Type B pancreatic cell (in vitro differentiated cells): ENCODE data around the gene ZNF532. TPM values are rescaled to one million over a fixed set of nuclear protein-coding genes. Genes with fewer than 3 reads are reported as not detected.

Experiments
- DNase-seq: peaks from one replicate; pipeline ENCODE4 v3.0.0; 2021; ENCODE audit warnings: mixed read lengths; ENCODE audit not compliant: unreplicated experiment; ENCODE audit errors: extremely low spot score
- H3K27ac Mint-ChIP-seq: 2 replicates; pipeline ENCODE4 v1.8.0; 2021; ENCODE audit warnings: mild to moderate bottlenecking, mixed read lengths
- H3K27me3 Mint-ChIP-seq: 2 replicates; pipeline ENCODE4 v1.8.0; 2021; ENCODE audit warnings: mixed read lengths
- H3K36me3 Mint-ChIP-seq: 2 replicates; pipeline ENCODE4 v1.8.0; 2021; ENCODE audit warnings: mixed read lengths
- H3K4me1 Mint-ChIP-seq: one replicate; pipeline ENCODE4 v1.8.0; 2021; ENCODE audit warnings: mixed read lengths; ENCODE audit not compliant: unreplicated experiment
- H3K4me3 Mint-ChIP-seq: 2 replicates; pipeline ENCODE4 v1.8.0; 2021; ENCODE audit warnings: mild to moderate bottlenecking, mixed read lengths
- H3K9me3 Mint-ChIP-seq: 2 replicates; pipeline ENCODE4 v1.8.0; 2021; ENCODE audit warnings: mixed read lengths
- CTCF ChIP-seq: fragments of 200-600 bp; sonication (generic); conservative IDR thresholded peaks from 2 replicates; pipeline ENCODE4 v1.5.0; 2021; ENCODE audit warnings: antibody characterized with exemption, mild to moderate bottlenecking
- total RNA-seq: library from RNA; stranded (reverse); gene quantifications from 2 replicates; pipeline ENCODE4 v1.2.1, GENCODE V29; 2021; ENCODE audit warnings: low replicate concordance

ZNF532 gene
- total RNA-seq, 1 donor from 2014 or later: 137 TPM

DNA sequence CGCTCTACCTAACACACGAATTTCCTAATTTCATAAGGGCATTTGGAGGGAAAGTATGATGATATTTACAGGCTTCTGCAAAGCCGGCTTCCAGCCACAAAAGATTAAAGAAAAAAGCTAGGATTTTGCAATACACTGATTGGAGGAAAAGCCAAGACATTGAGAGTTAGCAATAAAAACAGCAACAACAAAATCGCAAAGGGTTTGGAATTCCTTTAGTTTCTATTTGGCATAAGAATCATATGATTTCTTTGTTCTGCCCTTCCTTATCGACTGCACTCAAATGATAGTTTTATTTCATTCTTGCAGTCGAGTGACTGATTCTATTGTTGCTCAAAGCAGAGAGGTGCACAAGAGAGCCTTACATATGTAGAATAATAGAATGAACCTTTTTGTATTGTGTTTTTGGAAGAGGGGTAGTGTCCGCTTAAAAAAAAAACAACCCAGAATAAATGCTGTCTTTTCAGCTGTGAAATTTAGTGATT lies 3.9 kb upstream of the ZNF532 start:
- Mint-ChIP-seq H3K27ac (peak overlapping the region; percentile 98), H3K4me1 (peaks cover 55% of the 10 kb centered on the region), H3K36me3 (peaks cover 12% of the 10 kb centered on the region), H3K27me3 (no peaks in the 10 kb centered on the region), H3K4me3 (peak overlapping the region; percentile 70), H3K9me3 (no peaks in the 10 kb centered on the region)
- DNase-seq: no peak
- no peak for TF ChIP-seq CTCF

- Mint-ChIP-seq H3K4me3 (peak overlapping the region; percentile 91), H3K36me3 (peaks cover 17% of the 10 kb centered on the region), H3K27me3 (no peaks in the 10 kb centered on the region), H3K4me1 (peaks cover 60% of the 10 kb centered on the region), H3K9me3 (no peaks in the 10 kb centered on the region), H3K27ac (peak overlapping the region; percentile 98)
- TF ChIP-seq CTCF: no peak
- DNase-seq: no peak
Observed at GRCh38 chr18:58861353-58861752, 3.3 kb upstream of the ZNF532 start.

DNA sequence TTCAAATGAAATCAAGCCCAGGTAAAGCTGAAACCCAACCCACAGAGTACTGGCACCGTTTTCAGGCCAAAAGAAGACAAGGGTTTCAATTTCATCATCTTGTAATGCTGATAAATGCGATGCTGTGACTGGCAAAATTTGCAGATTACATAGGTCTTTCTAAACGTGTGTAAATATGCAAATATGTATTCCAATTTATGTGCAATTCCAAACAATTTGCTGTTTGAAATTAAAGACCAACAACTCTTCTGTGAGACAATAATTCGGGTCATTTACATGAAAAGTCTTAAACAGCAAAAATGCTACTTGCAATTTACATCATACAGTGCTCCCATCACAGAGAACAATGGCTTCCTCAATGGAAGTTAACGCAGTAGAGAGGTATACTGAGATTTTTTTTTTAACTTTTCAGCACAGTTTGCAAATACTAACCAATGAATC lies 2.8 kb upstream of the ZNF532 start:
- H3K4me3 Mint-ChIP-seq: peak overlapping the region; percentile 91
- DNase-seq: no peak
- no peaks in the 10 kb centered on the region for H3K9me3 Mint-ChIP-seq
- H3K4me1 Mint-ChIP-seq: peaks cover 66% of the 10 kb centered on the region
- no peak for TF ChIP-seq CTCF
- no peaks in the 10 kb centered on the region for H3K27me3 Mint-ChIP-seq
- H3K27ac Mint-ChIP-seq: peak overlapping the region; percentile 98
- peaks cover 22% of the 10 kb centered on the region for H3K36me3 Mint-ChIP-seq

DNA sequence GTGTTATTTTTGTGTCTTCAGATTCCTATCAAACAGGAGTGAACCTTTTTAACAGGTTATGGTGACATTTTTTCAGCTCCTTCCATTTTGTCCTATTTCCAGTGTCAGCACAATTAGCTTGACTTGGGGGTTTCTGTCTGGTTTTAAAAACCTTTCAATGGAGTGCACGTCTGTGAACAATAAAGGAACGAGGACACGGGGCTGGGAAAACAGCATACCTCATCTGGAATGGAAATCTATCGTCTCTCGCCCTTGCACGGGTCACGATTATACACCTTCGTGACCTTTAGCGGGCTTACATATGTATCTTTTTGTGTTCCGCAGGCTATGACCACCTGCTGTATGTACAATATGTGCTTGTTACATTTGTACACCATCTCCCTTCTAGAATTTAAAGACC lies 2.3 kb upstream of the ZNF532 start:
- Mint-ChIP-seq H3K4me3 (peak overlapping the region; percentile 91), H3K27me3 (no peaks in the 10 kb centered on the region), H3K4me1 (peaks cover 70% of the 10 kb centered on the region), H3K27ac (peak overlapping the region; percentile 98), H3K36me3 (peaks cover 27% of the 10 kb centered on the region), H3K9me3 (no peaks in the 10 kb centered on the region)
- no peak for DNase-seq
- TF ChIP-seq CTCF: no peak

DNA sequence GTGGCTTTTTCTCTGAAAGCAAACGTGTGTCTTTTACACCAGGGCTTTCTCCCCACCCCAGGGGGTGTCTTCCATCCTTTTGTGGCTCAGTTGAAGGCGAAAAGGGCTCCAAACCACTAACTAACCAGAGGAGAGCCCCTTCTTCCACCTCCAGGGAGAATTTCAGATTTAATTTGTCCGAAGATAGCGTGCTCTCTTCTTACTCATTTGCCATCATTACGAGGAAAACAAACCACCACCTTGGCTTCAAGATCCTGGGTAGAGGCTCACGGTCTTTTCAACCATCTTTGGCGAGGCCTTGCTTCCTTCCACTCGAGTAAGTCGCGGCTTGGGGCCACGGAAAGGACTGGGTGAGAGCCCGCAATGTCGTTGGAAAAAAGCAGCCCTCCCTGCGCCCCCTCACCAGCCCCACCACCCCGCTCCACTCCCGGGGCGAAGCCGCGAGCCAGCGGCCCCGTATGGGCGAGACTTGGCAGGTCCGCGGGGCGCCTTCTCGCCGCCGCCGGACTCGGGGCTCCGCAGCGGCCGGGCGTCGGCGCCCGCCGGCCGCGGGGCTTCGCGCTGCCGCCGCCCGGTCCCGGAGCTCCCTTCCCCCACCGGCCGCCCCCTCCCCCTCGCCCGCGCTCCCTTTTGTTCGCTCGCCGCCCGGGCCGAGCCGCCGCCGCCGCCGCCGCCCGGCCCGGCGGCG lies 1.7 kb upstream of the ZNF532 start:
- Mint-ChIP-seq H3K4me1 (peaks cover 77% of the 10 kb centered on the region), H3K27me3 (no peaks in the 10 kb centered on the region), H3K4me3 (peak overlapping the region; percentile 91), H3K36me3 (peaks cover 33% of the 10 kb centered on the region), H3K27ac (peak overlapping the region; percentile 98), H3K9me3 (no peaks in the 10 kb centered on the region)
- no peak for DNase-seq
- TF ChIP-seq CTCF: no peak
